ENCODE measurements around the gene ZFYVE28.

DNA sequence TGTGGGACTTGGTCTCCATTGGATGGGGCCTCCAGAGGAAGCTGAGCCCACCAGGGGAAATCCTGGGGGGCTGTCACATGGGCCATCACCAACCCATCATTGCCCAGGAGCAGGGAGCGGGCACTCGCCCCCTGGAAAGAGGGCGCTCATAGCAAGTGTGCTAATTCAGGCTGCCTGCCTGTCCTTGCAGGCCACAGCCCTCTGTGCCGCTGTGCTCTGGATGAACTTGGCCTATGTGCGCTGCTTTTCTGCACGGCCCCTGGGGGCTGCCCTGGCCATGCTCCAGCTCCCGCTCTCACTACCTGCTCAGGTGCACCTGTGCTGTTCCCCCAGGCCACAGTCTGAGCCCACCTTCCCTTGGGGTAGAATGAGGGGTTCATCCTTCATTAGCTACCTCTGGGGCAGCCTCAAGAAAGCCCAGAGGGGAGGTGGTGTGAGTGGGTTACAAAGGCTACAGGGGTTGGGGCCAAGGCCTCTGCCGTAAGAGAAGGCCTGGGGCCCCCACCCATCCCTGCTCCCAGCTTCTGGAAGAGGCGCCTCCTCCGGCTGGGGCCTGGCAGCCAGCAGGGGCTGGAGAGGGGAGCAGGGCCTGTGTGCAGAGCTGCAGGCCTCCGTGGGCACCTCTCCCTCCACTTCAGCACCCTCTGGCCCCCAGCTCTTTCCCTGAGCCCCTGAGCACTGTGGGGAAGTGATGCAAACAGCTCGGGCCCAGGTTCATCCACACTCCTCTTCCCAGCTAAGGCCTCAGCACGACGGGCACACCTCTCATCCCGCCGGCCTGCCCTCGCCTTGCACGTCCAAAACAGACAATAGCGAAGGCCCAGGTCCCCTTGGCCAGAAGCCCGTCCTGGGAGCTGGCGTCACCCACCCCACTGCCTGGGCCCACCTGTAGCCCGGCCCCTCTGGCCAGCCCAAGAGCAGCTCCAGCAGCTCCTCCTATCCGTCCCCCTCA, 9.2 kb upstream of the ZFYVE28 start:
- TF ChIP-seq, protein P1, sequence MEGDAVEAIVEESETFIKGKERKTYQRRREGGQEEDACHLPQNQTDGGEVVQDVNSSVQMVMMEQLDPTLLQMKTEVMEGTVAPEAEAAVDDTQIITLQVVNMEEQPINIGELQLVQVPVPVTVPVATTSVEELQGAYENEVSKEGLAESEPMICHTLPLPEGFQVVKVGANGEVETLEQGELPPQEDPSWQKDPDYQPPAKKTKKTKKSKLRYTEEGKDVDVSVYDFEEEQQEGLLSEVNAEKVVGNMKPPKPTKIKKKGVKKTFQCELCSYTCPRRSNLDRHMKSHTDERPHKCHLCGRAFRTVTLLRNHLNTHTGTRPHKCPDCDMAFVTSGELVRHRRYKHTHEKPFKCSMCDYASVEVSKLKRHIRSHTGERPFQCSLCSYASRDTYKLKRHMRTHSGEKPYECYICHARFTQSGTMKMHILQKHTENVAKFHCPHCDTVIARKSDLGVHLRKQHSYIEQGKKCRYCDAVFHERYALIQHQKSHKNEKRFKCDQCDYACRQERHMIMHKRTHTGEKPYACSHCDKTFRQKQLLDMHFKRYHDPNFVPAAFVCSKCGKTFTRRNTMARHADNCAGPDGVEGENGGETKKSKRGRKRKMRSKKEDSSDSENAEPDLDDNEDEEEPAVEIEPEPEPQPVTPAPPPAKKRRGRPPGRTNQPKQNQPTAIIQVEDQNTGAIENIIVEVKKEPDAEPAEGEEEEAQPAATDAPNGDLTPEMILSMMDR (IDR thresholded peaks at IDR 0.05; ENCODE audit: control extremely low read depth in 1 of 3, insufficient read depth in 1 of 3, low read depth in 1 of 3, low read length in 3 of 3) = no peak
- TF ChIP-seq, protein P2, sequence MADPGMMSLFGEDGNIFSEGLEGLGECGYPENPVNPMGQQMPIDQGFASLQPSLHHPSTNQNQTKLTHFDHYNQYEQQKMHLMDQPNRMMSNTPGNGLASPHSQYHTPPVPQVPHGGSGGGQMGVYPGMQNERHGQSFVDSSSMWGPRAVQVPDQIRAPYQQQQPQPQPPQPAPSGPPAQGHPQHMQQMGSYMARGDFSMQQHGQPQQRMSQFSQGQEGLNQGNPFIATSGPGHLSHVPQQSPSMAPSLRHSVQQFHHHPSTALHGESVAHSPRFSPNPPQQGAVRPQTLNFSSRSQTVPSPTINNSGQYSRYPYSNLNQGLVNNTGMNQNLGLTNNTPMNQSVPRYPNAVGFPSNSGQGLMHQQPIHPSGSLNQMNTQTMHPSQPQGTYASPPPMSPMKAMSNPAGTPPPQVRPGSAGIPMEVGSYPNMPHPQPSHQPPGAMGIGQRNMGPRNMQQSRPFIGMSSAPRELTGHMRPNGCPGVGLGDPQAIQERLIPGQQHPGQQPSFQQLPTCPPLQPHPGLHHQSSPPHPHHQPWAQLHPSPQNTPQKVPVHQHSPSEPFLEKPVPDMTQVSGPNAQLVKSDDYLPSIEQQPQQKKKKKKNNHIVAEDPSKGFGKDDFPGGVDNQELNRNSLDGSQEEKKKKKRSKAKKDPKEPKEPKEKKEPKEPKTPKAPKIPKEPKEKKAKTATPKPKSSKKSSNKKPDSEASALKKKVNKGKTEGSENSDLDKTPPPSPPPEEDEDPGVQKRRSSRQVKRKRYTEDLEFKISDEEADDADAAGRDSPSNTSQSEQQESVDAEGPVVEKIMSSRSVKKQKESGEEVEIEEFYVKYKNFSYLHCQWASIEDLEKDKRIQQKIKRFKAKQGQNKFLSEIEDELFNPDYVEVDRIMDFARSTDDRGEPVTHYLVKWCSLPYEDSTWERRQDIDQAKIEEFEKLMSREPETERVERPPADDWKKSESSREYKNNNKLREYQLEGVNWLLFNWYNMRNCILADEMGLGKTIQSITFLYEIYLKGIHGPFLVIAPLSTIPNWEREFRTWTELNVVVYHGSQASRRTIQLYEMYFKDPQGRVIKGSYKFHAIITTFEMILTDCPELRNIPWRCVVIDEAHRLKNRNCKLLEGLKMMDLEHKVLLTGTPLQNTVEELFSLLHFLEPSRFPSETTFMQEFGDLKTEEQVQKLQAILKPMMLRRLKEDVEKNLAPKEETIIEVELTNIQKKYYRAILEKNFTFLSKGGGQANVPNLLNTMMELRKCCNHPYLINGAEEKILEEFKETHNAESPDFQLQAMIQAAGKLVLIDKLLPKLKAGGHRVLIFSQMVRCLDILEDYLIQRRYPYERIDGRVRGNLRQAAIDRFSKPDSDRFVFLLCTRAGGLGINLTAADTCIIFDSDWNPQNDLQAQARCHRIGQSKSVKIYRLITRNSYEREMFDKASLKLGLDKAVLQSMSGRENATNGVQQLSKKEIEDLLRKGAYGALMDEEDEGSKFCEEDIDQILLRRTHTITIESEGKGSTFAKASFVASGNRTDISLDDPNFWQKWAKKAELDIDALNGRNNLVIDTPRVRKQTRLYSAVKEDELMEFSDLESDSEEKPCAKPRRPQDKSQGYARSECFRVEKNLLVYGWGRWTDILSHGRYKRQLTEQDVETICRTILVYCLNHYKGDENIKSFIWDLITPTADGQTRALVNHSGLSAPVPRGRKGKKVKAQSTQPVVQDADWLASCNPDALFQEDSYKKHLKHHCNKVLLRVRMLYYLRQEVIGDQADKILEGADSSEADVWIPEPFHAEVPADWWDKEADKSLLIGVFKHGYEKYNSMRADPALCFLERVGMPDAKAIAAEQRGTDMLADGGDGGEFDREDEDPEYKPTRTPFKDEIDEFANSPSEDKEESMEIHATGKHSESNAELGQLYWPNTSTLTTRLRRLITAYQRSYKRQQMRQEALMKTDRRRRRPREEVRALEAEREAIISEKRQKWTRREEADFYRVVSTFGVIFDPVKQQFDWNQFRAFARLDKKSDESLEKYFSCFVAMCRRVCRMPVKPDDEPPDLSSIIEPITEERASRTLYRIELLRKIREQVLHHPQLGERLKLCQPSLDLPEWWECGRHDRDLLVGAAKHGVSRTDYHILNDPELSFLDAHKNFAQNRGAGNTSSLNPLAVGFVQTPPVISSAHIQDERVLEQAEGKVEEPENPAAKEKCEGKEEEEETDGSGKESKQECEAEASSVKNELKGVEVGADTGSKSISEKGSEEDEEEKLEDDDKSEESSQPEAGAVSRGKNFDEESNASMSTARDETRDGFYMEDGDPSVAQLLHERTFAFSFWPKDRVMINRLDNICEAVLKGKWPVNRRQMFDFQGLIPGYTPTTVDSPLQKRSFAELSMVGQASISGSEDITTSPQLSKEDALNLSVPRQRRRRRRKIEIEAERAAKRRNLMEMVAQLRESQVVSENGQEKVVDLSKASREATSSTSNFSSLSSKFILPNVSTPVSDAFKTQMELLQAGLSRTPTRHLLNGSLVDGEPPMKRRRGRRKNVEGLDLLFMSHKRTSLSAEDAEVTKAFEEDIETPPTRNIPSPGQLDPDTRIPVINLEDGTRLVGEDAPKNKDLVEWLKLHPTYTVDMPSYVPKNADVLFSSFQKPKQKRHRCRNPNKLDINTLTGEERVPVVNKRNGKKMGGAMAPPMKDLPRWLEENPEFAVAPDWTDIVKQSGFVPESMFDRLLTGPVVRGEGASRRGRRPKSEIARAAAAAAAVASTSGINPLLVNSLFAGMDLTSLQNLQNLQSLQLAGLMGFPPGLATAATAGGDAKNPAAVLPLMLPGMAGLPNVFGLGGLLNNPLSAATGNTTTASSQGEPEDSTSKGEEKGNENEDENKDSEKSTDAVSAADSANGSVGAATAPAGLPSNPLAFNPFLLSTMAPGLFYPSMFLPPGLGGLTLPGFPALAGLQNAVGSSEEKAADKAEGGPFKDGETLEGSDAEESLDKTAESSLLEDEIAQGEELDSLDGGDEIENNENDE (IDR thresholded peaks at IDR 0.05; ENCODE audit: insufficient replicate concordance, low read length) = no peak
- no peak for TF ChIP-seq POLR2AphosphoS5 (IDR thresholded peaks at IDR 0.05; ENCODE audit: low read depth, low read length)

Measured in H1 (cell line).